Loucy (cell line): ENCODE results near the gene REP15.

Source experiments
- H2AFZ ChIP-seq: fragments of 200-600 bp; sonication (generic); 2 replicates; pipeline ENCODE4 v1.6.0; 2016; ENCODE audit warnings: antibody characterized with exemption, mild to moderate bottlenecking, low read length, moderate library complexity
- H3F3A ChIP-seq: fragments of 200-600 bp; 2 replicates; pipeline ENCODE4 v1.6.0; 2016; ENCODE audit warnings: antibody characterized with exemption, low read depth, mild to moderate bottlenecking
- H3K27me3 ChIP-seq: fragments of 200-600 bp; sonication (generic); 2 replicates; pipeline ENCODE4 v1.6.1; 2014; ENCODE audit warnings: low read length, mild to moderate bottlenecking; ENCODE audit not compliant: insufficient read depth, poor library complexity, severe bottlenecking
- H3K36me3 ChIP-seq: fragments of 200-600 bp; sonication (generic); 2 replicates; pipeline ENCODE4 v1.6.1; 2016; ENCODE audit warnings: low read length; ENCODE audit not compliant: insufficient read depth
- H3K4me1 ChIP-seq: fragments of 200-600 bp; sonication (generic); 2 replicates; pipeline ENCODE4 v1.5.1; 2014; ENCODE audit warnings: low read length, mild to moderate bottlenecking; ENCODE audit not compliant: insufficient read depth, poor library complexity, severe bottlenecking
- H3K4me2 ChIP-seq: fragments of 200-600 bp; sonication (generic); 2 replicates; pipeline ENCODE4 v1.6.0; 2014; ENCODE audit warnings: antibody characterized with exemption, low read length, low read depth, mild to moderate bottlenecking; ENCODE audit not compliant: poor library complexity, severe bottlenecking
- H3K4me3 ChIP-seq: fragments of 200-600 bp; sonication (generic); 2 replicates; pipeline ENCODE4 v1.5.1; 2014; ENCODE audit warnings: low read length, mild to moderate bottlenecking, mixed read lengths; ENCODE audit not compliant: poor library complexity, severe bottlenecking
- H3K79me2 ChIP-seq: fragments of 200-600 bp; sonication (generic); 2 replicates; pipeline ENCODE4 v1.6.1; 2014; ENCODE audit warnings: low read length; ENCODE audit not compliant: insufficient read depth
- H3K9ac ChIP-seq: fragments of 200-600 bp; sonication (generic); 2 replicates; pipeline ENCODE4 v1.6.0; 2014; ENCODE audit warnings: mild to moderate bottlenecking, low read depth, low read length, moderate library complexity; ENCODE audit not compliant: poor library complexity, severe bottlenecking
- H3K9me2 ChIP-seq: fragments of 200-600 bp; sonication (generic); replicated peaks from 2 replicates; pipeline ENCODE4 v1.6.1; 2016; ENCODE audit warnings: low read depth, low read length, mixed read lengths
- H3K9me3 ChIP-seq: fragments of 200-600 bp; sonication (generic); 2 replicates; pipeline ENCODE4 v1.6.1; 2014; ENCODE audit warnings: mild to moderate bottlenecking, antibody characterized with exemption, low read length, low read depth; ENCODE audit not compliant: insufficient read depth
- H4K20me1 ChIP-seq: fragments of 200-600 bp; sonication (generic); 2 replicates; pipeline ENCODE4 v1.6.0; 2014; ENCODE audit warnings: antibody characterized with exemption, low read length, mild to moderate bottlenecking; ENCODE audit not compliant: insufficient read depth, poor library complexity, severe bottlenecking
- CTCF ChIP-seq: fragments of 200-600 bp; sonication (generic); conservative IDR thresholded peaks from 2 replicates; pipeline ENCODE4 v1.5.1; 2014; ENCODE audit warnings: mild to moderate bottlenecking, antibody characterized with exemption, low read length
- EZH2phosphoT487 ChIP-seq: fragments of 200-600 bp; IDR thresholded peaks from 2 replicates; pipeline ENCODE4 v1.6.1; 2018; ENCODE audit warnings: antibody characterized with exemption, mild to moderate bottlenecking, moderate library complexity, borderline replicate concordance

Gene REP15

GRCh38 chr12:27686147-27686546, 10.1 kb upstream of the REP15 start:
- H3K79me2 ChIP-seq: no peaks in the 10 kb centered on the region
- H3K4me1 ChIP-seq: no peaks in the 10 kb centered on the region
- H3K4me3 ChIP-seq: no peak overlapping the region
- no peaks in the 10 kb centered on the region; the same call in 1 of the 2 replicates for H3K9me2 ChIP-seq
- H3K36me3 ChIP-seq: peaks cover 19% of the 10 kb centered on the region; the same call in 1 of the 2 replicates
- no peak for TF ChIP-seq CTCF
- TF ChIP-seq EZH2phosphoT487: no peak
- no peaks in the 10 kb centered on the region for H4K20me1 ChIP-seq
- H3K9ac ChIP-seq: no peak overlapping the region
- H3K27me3 ChIP-seq: no peaks in the 10 kb centered on the region
- no peak overlapping the region for H3K4me2 ChIP-seq
- H3K9me3 ChIP-seq: no peaks in the 10 kb centered on the region
- no peaks in the 10 kb centered on the region for H3F3A ChIP-seq
- no peak overlapping the region for H2AFZ ChIP-seq

GRCh38 chr12:27688671-27689070, 7.6 kb upstream of the REP15 start:
- Histone ChIP-seq H3K4me2 (no peak overlapping the region), H3K27me3 (no peaks in the 10 kb centered on the region), H3K9me3 (no peaks in the 10 kb centered on the region), H2AFZ (no peak overlapping the region), H3K79me2 (no peaks in the 10 kb centered on the region), H3K9me2 (no peaks in the 10 kb centered on the region), H3K36me3 (peaks cover 32% of the 10 kb centered on the region; the same call in 1 of the 2 replicates), H3K9ac (no peak overlapping the region), H4K20me1 (no peaks in the 10 kb centered on the region), H3K4me3 (no peak overlapping the region), H3K4me1 (no peaks in the 10 kb centered on the region), H3F3A (no peaks in the 10 kb centered on the region)
- TF ChIP-seq CTCF (no peak), EZH2phosphoT487 (no peak)

- H3K79me2 ChIP-seq: no peaks in the 10 kb centered on the region
- no peaks in the 10 kb centered on the region for H3K27me3 ChIP-seq
- H3K9me3 ChIP-seq: no peaks in the 10 kb centered on the region
- H3F3A ChIP-seq: no peaks in the 10 kb centered on the region
- H3K9me2 ChIP-seq: no peaks in the 10 kb centered on the region
- no peak overlapping the region for H2AFZ ChIP-seq
- TF ChIP-seq EZH2phosphoT487: no peak
- TF ChIP-seq CTCF: no peak
- no peak overlapping the region for H3K9ac ChIP-seq
- no peak overlapping the region for H3K4me3 ChIP-seq
- no peaks in the 10 kb centered on the region for H3K4me1 ChIP-seq
- H4K20me1 ChIP-seq: no peaks in the 10 kb centered on the region
- peaks cover 32% of the 10 kb centered on the region; the same call in 1 of the 2 replicates for H3K36me3 ChIP-seq
- no peak overlapping the region for H3K4me2 ChIP-seq
Observed at GRCh38 chr12:27689558-27690180, 6.6 kb upstream of the REP15 start.
